ENCODE measurements around the gene SEMA3E.

DNA sequence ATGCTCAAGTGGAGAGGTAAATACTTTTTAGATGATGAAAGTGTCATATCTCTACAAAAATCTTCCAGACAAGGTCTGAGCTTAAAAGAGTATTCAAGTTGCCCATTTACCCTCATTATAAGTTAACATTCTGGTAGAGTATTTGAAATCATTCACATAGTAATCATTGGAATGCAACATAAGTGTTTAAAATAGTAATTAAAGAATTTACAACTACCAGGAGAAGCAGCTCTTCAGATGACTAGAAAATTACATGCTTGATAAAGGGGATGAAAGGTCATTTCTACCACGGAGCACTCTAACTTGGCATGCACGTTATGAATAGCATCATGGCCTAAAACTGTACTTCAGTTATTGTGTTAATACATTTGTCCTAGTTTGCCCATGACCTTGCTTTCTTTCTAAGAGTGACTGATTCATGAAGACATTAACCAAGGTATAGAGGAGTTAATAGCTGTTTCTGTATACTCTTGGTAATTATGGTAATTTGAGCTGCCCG is 120.0 kb downstream of the SEMA3E start:
- no peak for TF ChIP-seq EZH2phosphoT487 (IDR thresholded peaks at IDR 0.05; ENCODE audit: insufficient read depth, low read depth)
- no peak for TF ChIP-seq EZH2 (IDR thresholded peaks at IDR 0.05; ENCODE audit: insufficient read depth, poor library complexity, severe bottlenecking)
